Measurements from ENCODE around the gene SLC9A8.

SLC9A8 gene

DNA sequence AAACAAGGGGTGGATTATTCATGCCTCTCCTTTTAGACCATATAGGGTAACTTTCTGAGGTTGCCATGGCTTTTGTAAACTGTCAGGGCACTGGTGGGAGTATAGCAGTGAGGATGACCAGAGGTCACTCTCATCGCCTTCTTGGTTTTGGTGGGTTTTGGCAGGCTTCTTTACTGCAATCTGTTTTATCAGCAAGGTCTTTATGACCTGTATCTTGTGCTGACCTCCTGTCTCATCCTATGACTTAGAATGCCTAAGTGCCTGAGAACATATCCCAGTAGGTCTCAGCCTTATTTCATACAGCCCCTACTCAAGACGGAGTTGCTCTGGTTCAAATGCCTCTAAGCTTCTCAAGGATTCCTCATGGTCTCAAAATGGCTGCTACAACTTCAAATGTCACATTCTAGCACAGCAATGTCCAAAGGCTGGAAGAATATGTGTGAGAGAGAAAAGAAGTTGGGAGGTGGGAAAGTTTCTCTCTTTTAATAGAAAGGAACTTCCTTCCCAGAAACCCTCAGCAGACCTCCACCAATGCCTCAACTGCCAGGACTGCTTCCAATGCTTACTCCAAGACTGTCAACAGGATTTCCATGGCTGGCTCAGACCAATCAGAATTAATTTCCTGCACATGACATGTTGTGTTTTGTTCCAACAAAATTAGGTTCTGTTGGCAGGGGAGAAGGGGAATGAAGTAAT lies 46.6 kb upstream of the SLC9A8 start:
- no peak overlapping the region for H3K4me3 ChIP-seq (ENCODE audit: low read depth, low read length)
- no peak overlapping the region for H3K14ac ChIP-seq (ENCODE audit: low read length)
- no peak overlapping the region for H4K12ac ChIP-seq (ENCODE audit: low read depth, low read length)
- no CpG with 5 or more reads among the region's 2 CpGs for WGBS (ENCODE audit: extremely low coverage, insufficient coverage, insufficient read length)
- no peak overlapping the region for H2BK12ac ChIP-seq (ENCODE audit: low read length)
- H4K8ac ChIP-seq (ENCODE audit: low read depth, low read length): no peak overlapping the region
- DNase-seq: no peak
- no peak overlapping the region for H3K27ac ChIP-seq (ENCODE audit: low read depth, low read length)
- no peak overlapping the region for H3K9ac ChIP-seq (ENCODE audit: low read length)
- H2BK5ac ChIP-seq (ENCODE audit: low read depth, low read length, poor library complexity): no peak overlapping the region
- H3K18ac ChIP-seq (ENCODE audit: low read length): no peak overlapping the region
- no peak overlapping the region for H3K23ac ChIP-seq (ENCODE audit: low read length)
- H3K27me3 ChIP-seq (ENCODE audit: insufficient read depth, low read length): no peaks in the 10 kb centered on the region
- no peak overlapping the region for H3K4ac ChIP-seq (ENCODE audit: low read depth, low read length)
- no peak overlapping the region for H4K91ac ChIP-seq (ENCODE audit: low read depth, low read length)
- H3K79me1 ChIP-seq (ENCODE audit: low read length): peaks cover 4% of the 10 kb centered on the region
- no peaks in the 10 kb centered on the region for H3K79me2 ChIP-seq (ENCODE audit: control insufficient read depth, insufficient read depth, low read length, poor library complexity)
- H3K4me2 ChIP-seq (ENCODE audit: low read length): no peak overlapping the region
- H3K36me3 ChIP-seq (ENCODE audit: control insufficient read depth in 1 of 2, insufficient read depth in 2 of 2, low read length in 2 of 2): no peaks in the 10 kb centered on the region
- no peak overlapping the region for H2BK120ac ChIP-seq (ENCODE audit: insufficient read depth, low read length, poor library complexity)
- peaks cover 12 to 15% of the 10 kb centered on the region in 2 experiments for H3K4me1 ChIP-seq (ENCODE audit: control insufficient read depth in 1 of 2, insufficient read depth in 2 of 2, low read length in 2 of 2)
- H2AFZ ChIP-seq (ENCODE audit: insufficient read depth, low read length, poor library complexity): no peak overlapping the region
- no peaks in the 10 kb centered on the region for H3K9me3 ChIP-seq (ENCODE audit: insufficient read depth, low read depth, low read length)
- no peak overlapping the region for H2AK5ac ChIP-seq (ENCODE audit: low read length)

DNA sequence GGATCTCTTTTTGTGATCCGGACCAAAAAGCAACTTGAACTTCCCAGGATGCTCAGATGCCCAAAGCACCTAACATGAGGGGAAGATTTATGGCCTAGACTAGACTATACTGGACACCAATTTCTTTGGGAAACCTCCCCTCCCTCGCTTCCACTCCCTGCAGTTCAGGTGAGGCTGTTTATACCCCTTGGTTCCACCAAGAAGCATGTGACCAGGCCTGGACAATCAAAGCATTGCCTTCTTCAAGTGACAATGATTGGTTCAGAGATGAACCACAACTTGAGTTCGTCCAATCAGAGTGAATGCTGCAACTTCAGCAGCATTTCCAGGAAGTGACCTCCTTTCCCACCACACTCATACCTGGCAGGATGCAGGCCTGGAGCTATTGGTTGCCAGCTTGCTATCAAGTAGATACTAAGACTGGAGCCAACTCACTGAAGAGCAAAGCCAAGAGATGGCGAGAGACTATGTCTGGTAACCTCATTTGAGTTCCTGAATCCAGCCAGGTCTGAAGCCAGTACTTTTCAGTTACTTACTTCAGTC lies 45.6 kb upstream of the SLC9A8 start:
- Histone ChIP-seq H4K8ac (ENCODE audit: low read depth, low read length) (no peak overlapping the region), H3K79me1 (ENCODE audit: low read length) (peaks cover 5% of the 10 kb centered on the region), H3K4ac (ENCODE audit: low read depth, low read length) (no peak overlapping the region), H3K36me3 (ENCODE audit: control insufficient read depth in 1 of 2, insufficient read depth in 2 of 2, low read length in 2 of 2) (no peaks in the 10 kb centered on the region), H3K9me3 (ENCODE audit: insufficient read depth, low read depth, low read length) (no peaks in the 10 kb centered on the region), H3K14ac (ENCODE audit: low read length) (no peak overlapping the region), H3K4me3 (ENCODE audit: low read depth, low read length) (no peak overlapping the region), H4K91ac (ENCODE audit: low read depth, low read length) (no peak overlapping the region), H2BK120ac (ENCODE audit: insufficient read depth, low read length, poor library complexity) (no peak overlapping the region), H2BK12ac (ENCODE audit: low read length) (no peak overlapping the region), H3K27ac (ENCODE audit: low read depth, low read length) (no peak overlapping the region), H4K12ac (ENCODE audit: low read depth, low read length) (no peak overlapping the region), H3K4me1 (ENCODE audit: control insufficient read depth in 1 of 2, insufficient read depth in 2 of 2, low read length in 2 of 2) (peaks cover 12 to 16% of the 10 kb centered on the region in 2 experiments), H3K4me2 (ENCODE audit: low read length) (no peak overlapping the region), H3K18ac (ENCODE audit: low read length) (no peak overlapping the region), H2AK5ac (ENCODE audit: low read length) (no peak overlapping the region), H2AFZ (ENCODE audit: insufficient read depth, low read length, poor library complexity) (no peak overlapping the region), H3K27me3 (ENCODE audit: insufficient read depth, low read length) (no peaks in the 10 kb centered on the region), H2BK5ac (ENCODE audit: low read depth, low read length, poor library complexity) (no peak overlapping the region), H3K9ac (ENCODE audit: low read length) (no peak overlapping the region), H3K79me2 (ENCODE audit: control insufficient read depth, insufficient read depth, low read length, poor library complexity) (no peaks in the 10 kb centered on the region), H3K23ac (ENCODE audit: low read length) (no peak overlapping the region)
- DNase-seq: peak in 1 of 2 donors; percentile 31
- WGBS (ENCODE audit: extremely low coverage, insufficient coverage, insufficient read length): no CpG with 5 or more reads among the region's 4 CpGs

DNA sequence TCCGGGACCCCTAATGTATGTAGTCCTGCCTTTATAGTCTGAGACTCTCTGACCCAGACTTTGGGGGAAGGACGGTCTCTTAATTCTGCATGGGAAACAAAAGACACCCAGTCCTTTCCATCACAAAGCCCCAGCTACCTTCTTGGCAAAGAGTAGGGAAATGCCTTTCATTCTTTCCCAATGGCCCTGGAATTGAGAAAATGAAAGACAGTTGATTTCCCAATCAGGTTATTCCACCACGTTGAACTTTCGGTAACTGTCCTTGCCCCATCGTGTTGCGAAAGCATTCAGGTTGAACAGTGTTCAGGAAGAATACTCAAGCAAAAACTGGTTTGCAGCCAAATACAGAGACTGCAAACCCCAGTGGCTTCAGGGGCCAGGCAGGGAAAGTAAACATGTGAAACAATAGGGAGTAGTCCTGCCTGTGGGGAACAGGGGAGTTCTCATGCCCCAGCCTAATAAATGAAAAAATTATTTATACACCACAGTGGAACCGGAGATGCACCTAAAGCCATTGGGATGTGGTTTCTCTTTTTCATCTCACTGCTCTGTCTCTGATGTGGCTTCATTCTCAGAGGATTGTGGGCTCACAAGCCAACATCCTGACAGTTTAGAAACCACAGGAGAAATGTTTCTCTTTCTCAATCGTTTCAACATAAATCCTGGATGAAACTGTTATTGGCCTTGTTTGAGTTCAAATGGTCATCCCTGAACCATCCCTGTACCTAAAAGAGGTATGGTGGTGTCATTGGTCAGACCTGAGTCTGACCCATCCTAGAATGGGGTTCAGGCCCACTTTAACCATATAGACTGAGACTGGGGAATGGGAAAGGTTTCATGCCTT lies 44.2 kb upstream of the SLC9A8 start:
- WGBS (ENCODE audit: extremely low coverage, insufficient coverage, insufficient read length): no CpG with 5 or more reads among the region's 8 CpGs

DNA sequence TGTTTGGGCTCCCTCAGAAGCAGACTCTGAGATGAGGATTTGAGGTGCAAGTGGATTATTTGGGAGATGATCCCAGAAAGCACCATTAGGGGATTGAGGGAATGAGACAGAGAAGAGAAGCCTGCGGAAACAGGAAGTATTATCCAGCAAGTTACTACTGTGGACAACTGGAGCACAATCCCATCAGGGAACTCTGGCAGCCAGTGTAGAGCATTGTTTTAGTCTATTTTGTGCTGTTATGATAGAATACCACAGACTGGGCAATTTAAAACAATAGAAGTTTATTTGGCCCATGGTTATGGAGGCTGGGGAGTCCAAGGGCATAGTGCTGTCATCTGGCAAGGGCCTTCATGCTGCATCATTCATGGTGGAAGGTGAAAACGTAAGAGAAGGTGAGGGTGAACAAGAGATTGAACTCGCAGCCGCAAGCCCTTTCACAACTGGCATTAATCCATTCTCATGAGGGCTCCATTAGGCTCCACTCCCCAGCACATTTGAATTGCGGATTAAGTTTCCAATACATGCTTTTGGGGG lies 43.5 kb upstream of the SLC9A8 start:
- Histone ChIP-seq H4K8ac (ENCODE audit: low read depth, low read length) (no peak overlapping the region), H3K36me3 (ENCODE audit: control insufficient read depth in 1 of 2, insufficient read depth in 2 of 2, low read length in 2 of 2) (no peaks in the 10 kb centered on the region), H3K4me2 (ENCODE audit: low read length) (no peak overlapping the region), H3K79me1 (ENCODE audit: low read length) (peaks cover 6% of the 10 kb centered on the region), H2BK120ac (ENCODE audit: insufficient read depth, low read length, poor library complexity) (no peak overlapping the region), H4K12ac (ENCODE audit: low read depth, low read length) (no peak overlapping the region), H3K4me1 (ENCODE audit: control insufficient read depth in 1 of 2, insufficient read depth in 2 of 2, low read length in 2 of 2) (peaks cover 9 to 17% of the 10 kb centered on the region in 2 experiments), H2AFZ (ENCODE audit: insufficient read depth, low read length, poor library complexity) (no peak overlapping the region), H3K79me2 (ENCODE audit: control insufficient read depth, insufficient read depth, low read length, poor library complexity) (no peaks in the 10 kb centered on the region), H3K4ac (ENCODE audit: low read depth, low read length) (no peak overlapping the region), H3K27me3 (ENCODE audit: insufficient read depth, low read length) (no peaks in the 10 kb centered on the region), H4K91ac (ENCODE audit: low read depth, low read length) (peak overlapping the region; percentile 42), H3K9ac (ENCODE audit: low read length) (no peak overlapping the region), H2BK12ac (ENCODE audit: low read length) (peak overlapping the region; percentile 68), H2AK5ac (ENCODE audit: low read length) (no peak overlapping the region), H3K23ac (ENCODE audit: low read length) (no peak overlapping the region), H3K14ac (ENCODE audit: low read length) (no peak overlapping the region), H3K18ac (ENCODE audit: low read length) (no peak overlapping the region), H3K9me3 (ENCODE audit: insufficient read depth, low read depth, low read length) (no peaks in the 10 kb centered on the region), H2BK5ac (ENCODE audit: low read depth, low read length, poor library complexity) (no peak overlapping the region), H3K4me3 (ENCODE audit: low read depth, low read length) (no peak overlapping the region), H3K27ac (ENCODE audit: low read depth, low read length) (peak overlapping the region; percentile 69)
- no peak for DNase-seq
- no CpG with 5 or more reads among the region's 5 CpGs for WGBS (ENCODE audit: extremely low coverage, insufficient coverage, insufficient read length)

More for the DNA sequence above, 44.2 kb upstream of the SLC9A8 start:
- Histone ChIP-seq H3K4me1 (ENCODE audit: control insufficient read depth in 1 of 2, insufficient read depth in 2 of 2, low read length in 2 of 2) (peaks cover 9 to 21% of the 10 kb centered on the region in 2 experiments), H3K36me3 (ENCODE audit: control insufficient read depth in 1 of 2, insufficient read depth in 2 of 2, low read length in 2 of 2) (no peaks in the 10 kb centered on the region), H2BK12ac (ENCODE audit: low read length) (peak overlapping the region; percentile 68), H4K8ac (ENCODE audit: low read depth, low read length) (no peak overlapping the region), H3K79me1 (ENCODE audit: low read length) (peaks cover 6% of the 10 kb centered on the region), H3K27ac (ENCODE audit: low read depth, low read length) (peak overlapping the region; percentile 69), H3K14ac (ENCODE audit: low read length) (no peak overlapping the region), H3K4ac (ENCODE audit: low read depth, low read length) (no peak overlapping the region), H4K12ac (ENCODE audit: low read depth, low read length) (no peak overlapping the region), H2BK5ac (ENCODE audit: low read depth, low read length, poor library complexity) (no peak overlapping the region), H3K9ac (ENCODE audit: low read length) (no peak overlapping the region), H3K4me2 (ENCODE audit: low read length) (peak overlapping the region; percentile 34), H3K18ac (ENCODE audit: low read length) (no peak overlapping the region), H3K27me3 (ENCODE audit: insufficient read depth, low read length) (no peaks in the 10 kb centered on the region), H2AK5ac (ENCODE audit: low read length) (no peak overlapping the region), H4K91ac (ENCODE audit: low read depth, low read length) (peak overlapping the region; percentile 52), H3K23ac (ENCODE audit: low read length) (no peak overlapping the region), H2AFZ (ENCODE audit: insufficient read depth, low read length, poor library complexity) (no peak overlapping the region), H3K4me3 (ENCODE audit: low read depth, low read length) (no peak overlapping the region), H3K79me2 (ENCODE audit: control insufficient read depth, insufficient read depth, low read length, poor library complexity) (no peaks in the 10 kb centered on the region), H2BK120ac (ENCODE audit: insufficient read depth, low read length, poor library complexity) (no peak overlapping the region), H3K9me3 (ENCODE audit: insufficient read depth, low read depth, low read length) (no peaks in the 10 kb centered on the region)
- DNase-seq: peak; percentile 90 to 99

All from trophoblast cell (in vitro differentiated cells and primary cell).